GM13976 (cell line): ENCODE measurements around the gene HLCS.
A peak's percentile ranks its signal among the peaks of the same experiment; 100 is the strongest.

Experiments
- DNase-seq: peaks from one replicate; pipeline ENCODE4 v3.0.0; 2012; ENCODE audit warnings: low spot score
- CTCF ChIP-seq: IDR thresholded peaks from 2 replicates; pipeline ENCODE4 v1.5.1; 2012; ENCODE audit warnings: borderline replicate concordance, mild to moderate bottlenecking; ENCODE audit not compliant: insufficient read depth; ENCODE audit errors: extremely low read depth, missing control alignments, control extremely low read depth
- in situ Hi-C: fragments of 300-500 bp; cut with MboI; formaldehyde crosslinking; loops from one replicate; pipeline ENCODE4 v1.12.0; 2022; ENCODE audit warnings: low sequenced_read_pairs, mixed read lengths, inconsistent platforms; ENCODE audit not compliant: unreplicated experiment

Gene HLCS

GRCh38 chr21:36716836-36717235 lies 249.6 kb downstream of the HLCS start:
- in situ Hi-C loops, result no loop called here

GRCh38 chr21:36716387-36716786 lies 250.1 kb downstream of the HLCS start:
- no peak for TF ChIP-seq CTCF
- in situ Hi-C loops, result no loop called here
- DNase-seq, result no peak

More at GRCh38 chr21:36716836-36717235, 249.6 kb downstream of the HLCS start:
- no peak for TF ChIP-seq CTCF
- DNase-seq, result no peak

GRCh38 chr21:36713746-36714145 lies 252.7 kb downstream of the HLCS start:
- in situ Hi-C loops, result no loop called here
- TF ChIP-seq CTCF, result no peak

GRCh38 chr21:36710729-36711048 lies 255.8 kb downstream of the HLCS start:
- in situ Hi-C loops, result no loop called here
- DNase-seq, result peak; percentile 16
- TF ChIP-seq CTCF, result no peak

More at GRCh38 chr21:36713746-36714145, 252.7 kb downstream of the HLCS start:
- no peak for DNase-seq

- TF ChIP-seq CTCF, result no peak
- in situ Hi-C loops, result no loop called here
- peak; percentile 20 for DNase-seq
Observed at GRCh38 chr21:36709868-36710728, 256.4 kb downstream of the HLCS start.

GRCh38 chr21:36709030-36709867 lies 257.2 kb downstream of the HLCS start:
- no peak for TF ChIP-seq CTCF
- in situ Hi-C loops, result no loop called here
- DNase-seq, result peak; percentile 45
